Left colon (tissue), 2 donors: ENCODE results near the gene ONECUT2. TPM values are rescaled to one million over a fixed set of nuclear protein-coding genes. Genes with fewer than 3 reads are reported as not detected.

Experiments
- ATAC-seq: fragments of 200-7000 bp; cut with Tn5 transposase; one replicate; pipeline ENCODE4 v1.9.1; 2020; ENCODE audit warnings: mild to moderate bottlenecking, moderate library complexity
- DNase-seq, 2 donors: peaks; one replicate each; pipeline ENCODE4 v3.0.0-alpha.2; 2020
- intact Hi-C, 2 donors: fragments of 100-400 bp; cut with DNase I in 1 of 2; cut with micrococcal nuclease in 1 of 2; formaldehyde crosslinking; loops; one replicate each; pipeline versions ENCODE4 v1.11.2 to v1.14.0; 2022; cut with DNase I, micrococcal nuclease
- total RNA-seq, 2 donors: library from RNA; stranded (reverse); fragmentation: NEBNext Ultra II Directional; extraction: Animal tissue kit (Norgen Biotek cat#: 25700); gene quantifications; one replicate each; pipeline ENCODE4 v1.2.1, GENCODE V29; 2021
- donor health status: DM: no; HTN: no; CAD: no.
- donor health status: DM: yes; HTN: yes; CAD: no.

ONECUT2 gene
- total RNA-seq, 2 donors from 2014 or later: 0.31 TPM

- intact Hi-C loops: no loop called here
- DNase-seq (no peak), ATAC-seq (no peak)
Measured at GRCh38 chr18:57441071-57441794, 6.1 kb downstream of the ONECUT2 start.

GRCh38 chr18:57443247-57443646 lies 8.1 kb downstream of the ONECUT2 start:
- ATAC-seq (no peak), DNase-seq (no peak)
- intact Hi-C loops: no loop called here

- intact Hi-C loops: no loop called here
- peak; percentile 33 for ATAC-seq
- DNase-seq: no peak
Measured at GRCh38 chr18:57443702-57444101, 8.5 kb downstream of the ONECUT2 start.

GRCh38 chr18:57444301-57444759 lies 9.2 kb downstream of the ONECUT2 start:
- DNase-seq (no peak), ATAC-seq (peak; percentile 20)
- intact Hi-C loops: no loop called here

- ATAC-seq (no peak), DNase-seq (no peak)
- intact Hi-C loops: no loop called here
Measured at GRCh38 chr18:57445488-57446319, 10.5 kb downstream of the ONECUT2 start.

GRCh38 chr18:57446322-57446721 lies 11.1 kb downstream of the ONECUT2 start:
- ATAC-seq (peak; percentile 66), DNase-seq (no peak)
- intact Hi-C loops: no loop called here

- intact Hi-C loops: no loop called here
- DNase-seq (no peak), ATAC-seq (peak; percentile 45)
Measured at GRCh38 chr18:57447154-57447621, 12.0 kb downstream of the ONECUT2 start.

GRCh38 chr18:57455576-57456129 lies 20.5 kb downstream of the ONECUT2 start:
- intact Hi-C loops: no loop called here
- DNase-seq: no peak
- ATAC-seq: no peak

GRCh38 chr18:57461652-57462269 lies 26.6 kb downstream of the ONECUT2 start:
- no peak for ATAC-seq
- intact Hi-C loops: no loop called here
- no peak for DNase-seq

GRCh38 chr18:57466307-57466706 lies 31.1 kb downstream of the ONECUT2 start:
- intact Hi-C loops: no loop called here
- DNase-seq (no peak), ATAC-seq (no peak)

GRCh38 chr18:57466745-57467409 lies 31.7 kb downstream of the ONECUT2 start:
- DNase-seq (no peak), ATAC-seq (no peak)
- intact Hi-C loops: no loop called here

GRCh38 chr18:57469884-57470283 lies 34.7 kb downstream of the ONECUT2 start:
- ATAC-seq (peak; percentile 93), DNase-seq (peak in 1 of 2 donors; percentile 25)
- intact Hi-C loops: no loop called here

GRCh38 chr18:57475408-57475807 lies 40.2 kb downstream of the ONECUT2 start:
- no peak for ATAC-seq
- no peak for DNase-seq
- intact Hi-C loops: no loop called here

- DNase-seq: no peak
- ATAC-seq: no peak
- intact Hi-C loops: no loop called here
Measured at GRCh38 chr18:57475903-57476302, 40.7 kb downstream of the ONECUT2 start.

- intact Hi-C loops: no loop called here
- DNase-seq: no peak
- no peak for ATAC-seq
Measured at GRCh38 chr18:57480733-57481132, 45.6 kb downstream of the ONECUT2 start.

- no peak for DNase-seq
- intact Hi-C loops: no loop called here
- ATAC-seq: peak; percentile 86
Measured at GRCh38 chr18:57497372-57498294, 62.5 kb downstream of the ONECUT2 start.

- ATAC-seq (no peak), DNase-seq (no peak)
- intact Hi-C loops: no loop called here
Measured at GRCh38 chr18:57498682-57499256, 63.6 kb downstream of the ONECUT2 start.
